Chondrocyte (in vitro differentiated cells): ENCODE measurements around the gene OMD. TPM values are rescaled to one million over a fixed set of nuclear protein-coding genes. Genes with fewer than 3 reads are reported as not detected.

ENCODE experiments used
- DNase-seq: peaks from one replicate; pipeline ENCODE4 v3.0.0; 2021; ENCODE audit warnings: mixed read lengths, low spot score
- H3K27ac Mint-ChIP-seq: one replicate; pipeline ENCODE4 v1.8.0; 2021; ENCODE audit warnings: mild to moderate bottlenecking, moderate library complexity, mixed read lengths; ENCODE audit not compliant: unreplicated experiment
- H3K27me3 Mint-ChIP-seq: 2 replicates; pipeline ENCODE4 v1.8.0; 2021; ENCODE audit warnings: low read depth, mixed read lengths
- H3K36me3 Mint-ChIP-seq: 2 replicates; pipeline ENCODE4 v1.8.0; 2021; ENCODE audit warnings: low read depth, mixed read lengths
- H3K4me1 Mint-ChIP-seq: 2 replicates; pipeline ENCODE4 v1.8.0; 2021; ENCODE audit warnings: low read depth, mild to moderate bottlenecking, mixed read lengths
- H3K4me3 Mint-ChIP-seq: one replicate; pipeline ENCODE4 v1.8.0; 2021; ENCODE audit warnings: mild to moderate bottlenecking, moderate library complexity, mixed read lengths; ENCODE audit not compliant: unreplicated experiment
- H3K9me3 Mint-ChIP-seq: 2 replicates; pipeline ENCODE4 v1.8.0; 2021; ENCODE audit warnings: low read depth, mixed read lengths
- CTCF ChIP-seq: fragments of 200-600 bp; sonication (generic); IDR thresholded peaks from 2 replicates; pipeline ENCODE4 v1.5.0; 2021; ENCODE audit warnings: antibody characterized with exemption, mild to moderate bottlenecking, moderate library complexity
- total RNA-seq: library from RNA; stranded (reverse); gene quantifications from 3 replicates; pipeline ENCODE4 v1.2.1, GENCODE V29; 2021

OMD gene
- total RNA-seq, 1 donor from 2014 or later, result 28.5 TPM

- H3K27ac Mint-ChIP-seq, result peak overlapping the region; percentile 92
- no peaks in the 10 kb centered on the region for H3K27me3 Mint-ChIP-seq
- no peak for TF ChIP-seq CTCF
- H3K9me3 Mint-ChIP-seq, result no peaks in the 10 kb centered on the region
- peaks cover 49% of the 10 kb centered on the region for H3K4me1 Mint-ChIP-seq
- no peak for DNase-seq
- no peak overlapping the region for H3K4me3 Mint-ChIP-seq
- H3K36me3 Mint-ChIP-seq, result peaks cover 7% of the 10 kb centered on the region
These were observed 38.8 kb downstream of the OMD start for GRCh38 chr9:92385477-92385876.

GRCh38 chr9:92385001-92385400, 39.3 kb downstream of the OMD start:
- Mint-ChIP-seq H3K9me3 (no peaks in the 10 kb centered on the region), H3K27me3 (no peaks in the 10 kb centered on the region), H3K4me3 (no peak overlapping the region), H3K27ac (peak overlapping the region; percentile 92), H3K4me1 (peaks cover 45% of the 10 kb centered on the region), H3K36me3 (peaks cover 5% of the 10 kb centered on the region)
- DNase-seq, result no peak
- no peak for TF ChIP-seq CTCF

GRCh38 chr9:92384375-92384774, 39.9 kb downstream of the OMD start:
- Mint-ChIP-seq H3K4me1 (peaks cover 46% of the 10 kb centered on the region), H3K4me3 (peak overlapping the region; percentile 33), H3K36me3 (peaks cover 5% of the 10 kb centered on the region), H3K27me3 (no peaks in the 10 kb centered on the region), H3K9me3 (no peaks in the 10 kb centered on the region), H3K27ac (peak overlapping the region; percentile 92)
- no peak for TF ChIP-seq CTCF
- DNase-seq, result no peak

GRCh38 chr9:92381775-92382174, 42.5 kb downstream of the OMD start:
- TF ChIP-seq CTCF, result no peak
- H3K4me3 Mint-ChIP-seq, result no peak overlapping the region
- H3K36me3 Mint-ChIP-seq, result peaks cover 4% of the 10 kb centered on the region
- no peak for DNase-seq
- H3K9me3 Mint-ChIP-seq, result no peaks in the 10 kb centered on the region
- H3K27ac Mint-ChIP-seq, result no peak overlapping the region
- H3K4me1 Mint-ChIP-seq, result peaks cover 66% of the 10 kb centered on the region
- H3K27me3 Mint-ChIP-seq, result no peaks in the 10 kb centered on the region

- DNase-seq, result no peak
- peaks cover 62% of the 10 kb centered on the region for H3K4me1 Mint-ChIP-seq
- no peak overlapping the region for H3K27ac Mint-ChIP-seq
- H3K9me3 Mint-ChIP-seq, result peaks cover 5% of the 10 kb centered on the region
- no peak for TF ChIP-seq CTCF
- H3K27me3 Mint-ChIP-seq, result no peaks in the 10 kb centered on the region
- peaks cover 2% of the 10 kb centered on the region for H3K36me3 Mint-ChIP-seq
- H3K4me3 Mint-ChIP-seq, result no peak overlapping the region
These were observed 43.7 kb downstream of the OMD start for GRCh38 chr9:92380603-92381002.
